HepG2 (cell line): Measurements from ENCODE around the gene DMTF1. TPM values are rescaled to one million over a fixed set of nuclear protein-coding genes. Genes with fewer than 3 reads are reported as not detected.

Experiments
- ARID3A ChIP-seq: IDR thresholded peaks from 2 replicates; pipeline ENCODE4 v1.6.1; 2012; ENCODE audit warnings: low read depth, low read length, improper control_type of control experiment
- ATF1 ChIP-seq: IDR thresholded peaks from 2 replicates; pipeline ENCODE4 v1.6.1; 2016; ENCODE audit warnings: mild to moderate bottlenecking, control low read depth
- ATF7-NPFF ChIP-seq: sonication (generic); formaldehyde crosslinking; IDR thresholded peaks from 2 replicates; pipeline ENCODE4 v1.8.1; 2023; ENCODE audit warnings: mild to moderate bottlenecking, low read depth, missing genetic modification reagents, moderate library complexity
- DR1 ChIP-seq: sonication (generic); formaldehyde crosslinking; IDR thresholded peaks from 2 replicates; pipeline ENCODE4 v1.8.0; 2021; ENCODE audit warnings: mild to moderate bottlenecking, missing genetic modification reagents, inconsistent platforms
- FOXC1 ChIP-seq: sonication (generic); formaldehyde crosslinking; IDR thresholded peaks from 2 replicates; pipeline ENCODE4 v1.8.0; 2022; ENCODE audit warnings: mild to moderate bottlenecking, missing genetic modification reagents, borderline replicate concordance
- HCFC1 ChIP-seq: fragments of 150-350 bp; IDR thresholded peaks from 2 replicates; pipeline ENCODE4 v1.6.1; 2014; ENCODE audit warnings: low read depth, low read length
- HDAC1 ChIP-seq: sonication (generic); formaldehyde crosslinking; IDR thresholded peaks from 2 replicates; pipeline ENCODE4 v1.5.1; 2020; ENCODE audit warnings: mild to moderate bottlenecking, missing genetic modification reagents
- HNRNPK ChIP-seq: fragments of 200-400 bp; formaldehyde crosslinking; IDR thresholded peaks from 2 replicates; pipeline ENCODE4 v1.6.1; 2018; ENCODE audit warnings: low read length, low read depth, moderate library complexity, mild to moderate bottlenecking; ENCODE audit not compliant: poor library complexity, severe bottlenecking
- HNRNPL ChIP-seq: fragments of 200-400 bp; formaldehyde crosslinking; IDR thresholded peaks from 2 replicates; pipeline ENCODE4 v1.6.1; 2017; ENCODE audit warnings: mild to moderate bottlenecking, low read depth, low read length
- JARID2 ChIP-seq: sonication (generic); formaldehyde crosslinking; IDR thresholded peaks from 2 replicates; pipeline ENCODE4 v1.8.1; 2023; ENCODE audit warnings: missing genetic modification reagents, inconsistent platforms; ENCODE audit not compliant: insufficient replicate concordance
- MAF1 ChIP-seq: sonication (generic); formaldehyde crosslinking; IDR thresholded peaks from 2 replicates; pipeline ENCODE4 v1.5.0; 2020; ENCODE audit warnings: missing genetic modification reagents, borderline replicate concordance
- NR3C1 ChIP-seq: sonication (generic); formaldehyde crosslinking; IDR thresholded peaks from 2 replicates; pipeline ENCODE4 v1.4.0; 2020; ENCODE audit warnings: missing genetic modification reagents
- RAD51 ChIP-seq: fragments of 450-650 bp; IDR thresholded peaks from 2 replicates; pipeline ENCODE4 v1.6.1; 2016; ENCODE audit warnings: borderline replicate concordance
- SP5 ChIP-seq: IDR thresholded peaks from 2 replicates; pipeline ENCODE4 v1.6.1; 2016; ENCODE audit warnings: low read depth, borderline replicate concordance
- STAG1 ChIP-seq: sonication (generic); formaldehyde crosslinking; IDR thresholded peaks from 2 replicates; pipeline ENCODE4 v1.4.0; 2020; ENCODE audit warnings: missing genetic modification reagents
- TARDBP ChIP-seq: sonication (generic); formaldehyde crosslinking; IDR thresholded peaks from 2 replicates; pipeline ENCODE4 v1.8.0; 2022; ENCODE audit warnings: mild to moderate bottlenecking, missing genetic modification reagents
- TBL1XR1 ChIP-seq: fragments of 150-350 bp; IDR thresholded peaks from 2 replicates; pipeline ENCODE4 v1.6.1; 2014; ENCODE audit warnings: borderline replicate concordance, low read length; ENCODE audit not compliant: partially characterized antibody
- TEF ChIP-seq: sonication (generic); formaldehyde crosslinking; IDR thresholded peaks from 2 replicates; pipeline ENCODE4 v1.5.0; 2020; ENCODE audit warnings: missing genetic modification reagents
- ZBTB2 ChIP-seq: sonication (generic); formaldehyde crosslinking; IDR thresholded peaks from 2 replicates; pipeline ENCODE4 v1.8.0; 2022; ENCODE audit warnings: low read depth, missing genetic modification reagents
- ZC3H13 ChIP-seq: sonication (generic); formaldehyde crosslinking; IDR thresholded peaks from 2 replicates; pipeline ENCODE4 v1.8.1; 2023; ENCODE audit warnings: mild to moderate bottlenecking, missing genetic modification reagents, moderate library complexity
- ZMAT3 ChIP-seq: sonication (generic); formaldehyde crosslinking; conservative IDR thresholded peaks from 2 replicates; pipeline ENCODE4 v1.7.0; 2021; ENCODE audit warnings: missing genetic modification reagents
- ZNF274 ChIP-seq: sonication (generic); formaldehyde crosslinking; IDR thresholded peaks from 2 replicates; pipeline ENCODE4 v1.5.1; 2020; ENCODE audit warnings: mild to moderate bottlenecking, missing genetic modification reagents
- ZNF275 ChIP-seq: sonication (generic); formaldehyde crosslinking; IDR thresholded peaks from 2 replicates; pipeline ENCODE4 v1.8.0; 2022; ENCODE audit warnings: missing genetic modification reagents, mild to moderate bottlenecking, inconsistent platforms, borderline replicate concordance
- ZNF619 ChIP-seq: sonication (generic); formaldehyde crosslinking; IDR thresholded peaks from 2 replicates; pipeline ENCODE4 v1.4.0; 2020; ENCODE audit warnings: mild to moderate bottlenecking, missing genetic modification reagents
- ZSCAN20 ChIP-seq: sonication (generic); formaldehyde crosslinking; IDR thresholded peaks from 2 replicates; pipeline ENCODE4 v1.4.0; 2020; ENCODE audit warnings: missing genetic modification reagents, mild to moderate bottlenecking, borderline replicate concordance
- ZSCAN21 ChIP-seq: sonication (generic); formaldehyde crosslinking; IDR thresholded peaks from 2 replicates; pipeline ENCODE4 v1.8.0; 2022; ENCODE audit warnings: mild to moderate bottlenecking, missing genetic modification reagents, moderate library complexity, borderline replicate concordance
- polyA plus RNA-seq, 8 experiments: library from polyadenylated mRNA; depleted of rRNA in 3 of 8; stranded (reverse) in 7 of 8; unstranded in 1 of 8; fragments of >200 nt; fragmentation: Illumina TruSeq in 4 of 8; extraction: Trizol in 4 of 8; gene quantifications; 2 replicates each; pipeline versions ENCODE4 v1.2.1 to v1.2.3, GENCODE V29; 2011 to 2016; ENCODE audit warnings: low read depth in 4 of 8, missing spikeins in 1 of 8, mixed read lengths in 1 of 8; ENCODE audit not compliant: insufficient read depth in 1 of 8
- total RNA-seq, 5 experiments: library from RNA; depleted of rRNA; stranded (reverse); fragments of >200 nt; fragmentation: Illumina TruSeq; extraction: Trizol; gene quantifications; 2 replicates each; pipeline ENCODE4 v1.2.3, GENCODE V29; 2016; ENCODE audit warnings: low read depth in 1 of 5

The DMTF1 gene
- total and polyA plus RNA-seq, 2 of the 13 experiments (the other 11 are each of a cell fraction or from before 2014, with no cell fraction given), result 45.8 to 132 TPM

GRCh38 chr7:87152112-87152896, at the start of gene DMTF1 (continued):
- peak; percentile 89 for TF ChIP-seq ZSCAN21
- peak; percentile 92 for TF ChIP-seq ATF7-NPFF (CRISPR knock-in tag)
- TF ChIP-seq ZNF274 (CRISPR knock-in tag), result peak; percentile 63
- TF ChIP-seq ZBTB2 (CRISPR knock-in tag), result no peak
- TF ChIP-seq RAD51, result no peak
- TF ChIP-seq FOXC1, result peak; percentile 66
- 0 out of 2 replicates have a peak, but pooled peaks have one; percentile 15 for TF ChIP-seq STAG1 (CRISPR knock-in tag)
- no peak for TF ChIP-seq NR3C1 (CRISPR knock-in tag)
- no peak for TF ChIP-seq HCFC1
- TF ChIP-seq ATF1, result peak; percentile 87
- TF ChIP-seq ZNF619 (CRISPR knock-in tag), result no peak; the same call in 1 of the 2 replicates
- TF ChIP-seq HNRNPL, result no peak
- peak; percentile 93; the same call in 1 of the 2 replicates for TF ChIP-seq ZSCAN20
- TF ChIP-seq HNRNPK, result peak; percentile 27
- TF ChIP-seq ZNF275 (CRISPR knock-in tag), result peak; percentile 86; the same call in 1 of the 2 replicates
- peak; percentile 90 for TF ChIP-seq ZMAT3 (CRISPR knock-in tag)
- TF ChIP-seq HDAC1 (CRISPR knock-in tag), result peak; percentile 85
- TF ChIP-seq TARDBP, result peak; percentile 85
- TF ChIP-seq SP5, result peak; percentile 68
- TF ChIP-seq TEF (CRISPR knock-in tag), result no peak; the same call in 1 of the 2 replicates
- peak; percentile 33; the same call in 1 of the 2 replicates for TF ChIP-seq MAF1 (CRISPR knock-in tag)
- no peak for TF ChIP-seq ARID3A
- no peak for TF ChIP-seq TBL1XR1
- no peak for TF ChIP-seq JARID2
- TF ChIP-seq DR1 (CRISPR knock-in tag), result peak; percentile 80
- no peak for TF ChIP-seq ZC3H13
